GM12865 (cell line): ENCODE measurements around the gene PFN1.

Experiments used
- DNase-seq: peaks from one replicate; pipeline ENCODE4 v3.0.0; 2010; ENCODE audit warnings: low read depth
- H3K4me3 ChIP-seq: 2 replicates; pipeline ENCODE4 v1.5.1; 2011; ENCODE audit warnings: mild to moderate bottlenecking, low read depth, low read length, control low read depth
- CTCF ChIP-seq: IDR thresholded peaks from 2 replicates; pipeline ENCODE4 v1.5.1; 2011; ENCODE audit warnings: low read length, control low read depth, low read depth, inconsistent platforms; ENCODE audit not compliant: insufficient read depth; ENCODE audit errors: missing control alignments

The PFN1 gene

GRCh38 chr17:4896332-4897197, 51.8 kb downstream of the PFN1 start:
- no peak for DNase-seq
- no peak for TF ChIP-seq CTCF
- H3K4me3 ChIP-seq = no peak overlapping the region

GRCh38 chr17:4895657-4896331, 52.5 kb downstream of the PFN1 start:
- TF ChIP-seq CTCF = no peak
- no peak for DNase-seq
- no peak overlapping the region for H3K4me3 ChIP-seq
